Activated CD4-positive, alpha-beta T cell treated with anti-CD3 and anti-CD28 coated beads, Interleukin-2, Interleukin-4, amounts not matched to agents 100 ng/mL and 50 ng/mL, durations not matched to agents 16 hours and 8 hours (primary cell): ENCODE measurements around the gene PTPN2.
"Not testable (repeated sequence)": the region's sequence is repeated elsewhere in the genome, so short reads cannot be mapped to it uniquely, and the experiment has no call there.

Experiments used
- DNase-seq: peaks from one replicate; pipeline ENCODE4 v3.0.0-alpha.2; 2020; ENCODE audit warnings: low spot score

PTPN2 gene

GRCh38 chr18:12772111-12772510, 111.9 kb downstream of the PTPN2 start:
- DNase-seq: no peak

GRCh38 chr18:12770469-12771219, 113.4 kb downstream of the PTPN2 start:
- no peak for DNase-seq

GRCh38 chr18:12769644-12770440, 114.2 kb downstream of the PTPN2 start:
- DNase-seq: no peak

DNA sequence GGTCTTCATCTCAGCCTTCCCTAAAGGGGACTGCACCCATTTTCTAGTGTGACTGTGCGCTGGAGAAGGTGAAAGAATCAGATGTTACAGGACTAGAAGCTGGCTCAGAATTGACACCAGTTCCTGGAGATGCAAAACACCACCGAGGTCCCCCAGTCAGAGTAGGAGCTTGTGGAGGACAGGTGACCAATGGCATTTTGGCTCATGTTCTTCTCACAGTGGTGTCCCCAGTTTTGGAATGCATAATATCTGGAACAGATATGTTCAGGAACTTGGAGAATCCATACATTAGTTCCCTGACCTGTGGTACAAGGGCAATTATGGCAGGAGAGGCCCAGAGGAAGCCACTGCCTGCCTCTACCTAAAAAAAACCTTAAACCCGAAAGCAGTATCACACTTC, 114.9 kb downstream of the PTPN2 start:
- DNase-seq: no peak

DNA sequence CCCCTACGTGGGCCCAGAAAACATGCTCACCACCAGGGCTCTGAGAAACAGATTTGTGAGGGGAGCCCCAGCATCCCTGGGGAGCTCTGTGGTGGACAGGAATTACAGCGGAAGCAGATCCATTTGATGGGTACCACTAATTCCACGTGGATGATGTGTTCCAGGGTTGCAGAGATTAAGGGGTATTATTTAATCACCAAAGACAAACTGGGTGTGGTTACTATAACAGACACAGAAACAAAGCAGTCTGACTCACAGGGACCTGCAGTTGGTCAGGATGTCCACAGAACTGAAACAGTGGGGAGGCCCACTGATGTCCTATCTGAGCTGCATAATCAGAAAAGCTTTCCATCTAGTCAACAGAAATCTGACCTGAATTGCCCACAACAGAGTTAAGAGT, 115.4 kb downstream of the PTPN2 start:
- no peak for DNase-seq

GRCh38 chr18:12767580-12768155, 116.4 kb downstream of the PTPN2 start:
- DNase-seq: no peak

DNA sequence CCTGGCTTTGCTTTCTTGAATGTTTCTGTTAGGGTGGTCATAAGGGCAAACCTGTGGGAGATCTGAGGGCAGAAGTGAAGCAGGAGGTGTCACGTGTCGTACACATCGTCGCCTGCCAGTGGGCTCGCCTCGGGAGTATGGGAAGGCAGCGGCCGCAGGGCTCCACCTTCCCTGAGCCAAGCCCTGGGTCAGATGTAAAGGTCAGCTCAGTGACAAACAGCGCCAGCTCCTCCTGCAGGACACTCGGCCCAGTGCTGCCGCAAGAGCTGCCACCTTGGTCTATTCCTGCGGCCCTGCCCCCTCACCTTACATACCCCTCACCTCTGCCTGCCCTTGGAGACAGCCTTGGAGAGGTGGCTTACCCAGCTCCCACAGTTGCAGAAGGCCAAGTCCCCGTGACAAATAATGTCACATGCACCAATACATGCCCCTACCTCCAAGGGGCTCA, 117.0 kb downstream of the PTPN2 start:
- no peak for DNase-seq

- no peak for DNase-seq
Observed at GRCh38 chr18:12765586-12765985, 118.5 kb downstream of the PTPN2 start.

GRCh38 chr18:12765126-12765525, 118.9 kb downstream of the PTPN2 start:
- no peak for DNase-seq

- DNase-seq: not testable (repeated sequence)
Observed at GRCh38 chr18:12758566-12758965, 125.5 kb downstream of the PTPN2 start.

DNA sequence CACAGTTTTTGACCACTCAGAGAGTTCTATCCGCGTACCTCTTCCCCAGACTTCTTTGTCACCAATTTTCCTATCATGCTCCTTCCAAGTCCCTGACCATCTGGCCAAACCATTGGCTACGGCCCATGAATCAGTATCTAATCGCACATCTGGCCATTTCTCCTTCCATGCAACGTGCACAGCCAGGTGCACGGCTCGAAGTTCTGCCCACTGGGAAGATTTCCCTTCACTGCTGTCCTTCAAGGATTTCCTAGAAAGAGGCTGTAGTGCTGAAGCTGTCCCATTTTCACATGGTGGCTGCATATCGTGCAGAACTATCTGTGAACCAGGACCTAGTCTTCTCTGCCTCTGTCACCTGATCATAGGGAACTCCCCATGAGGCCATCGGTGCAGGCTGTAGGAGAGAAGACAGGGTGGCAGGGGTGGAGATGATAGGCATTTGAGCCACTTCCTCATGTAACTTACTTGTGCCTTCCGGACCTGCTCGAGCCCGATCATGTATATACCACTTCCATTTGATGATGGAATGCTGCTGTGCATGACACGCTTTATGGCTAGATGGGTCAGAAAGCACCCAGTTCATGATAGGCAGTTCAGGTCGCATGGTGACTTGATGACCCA, 127.3 kb downstream of the PTPN2 start:
- not testable (repeated sequence) for DNase-seq

GRCh38 chr18:12755606-12756005, 128.4 kb downstream of the PTPN2 start:
- DNase-seq: not testable (repeated sequence)

GRCh38 chr18:12754511-12754910, 129.5 kb downstream of the PTPN2 start:
- no peak for DNase-seq

- DNase-seq: no peak
Observed at GRCh38 chr18:12751891-12752290, 132.1 kb downstream of the PTPN2 start.

- no peak for DNase-seq
Observed at GRCh38 chr18:12751503-12751884, 132.5 kb downstream of the PTPN2 start.

GRCh38 chr18:12750715-12751502, 133.1 kb downstream of the PTPN2 start:
- no peak for DNase-seq

- DNase-seq: peak; percentile 25
Observed at GRCh38 chr18:12750076-12750714, 133.8 kb downstream of the PTPN2 start.

DNA sequence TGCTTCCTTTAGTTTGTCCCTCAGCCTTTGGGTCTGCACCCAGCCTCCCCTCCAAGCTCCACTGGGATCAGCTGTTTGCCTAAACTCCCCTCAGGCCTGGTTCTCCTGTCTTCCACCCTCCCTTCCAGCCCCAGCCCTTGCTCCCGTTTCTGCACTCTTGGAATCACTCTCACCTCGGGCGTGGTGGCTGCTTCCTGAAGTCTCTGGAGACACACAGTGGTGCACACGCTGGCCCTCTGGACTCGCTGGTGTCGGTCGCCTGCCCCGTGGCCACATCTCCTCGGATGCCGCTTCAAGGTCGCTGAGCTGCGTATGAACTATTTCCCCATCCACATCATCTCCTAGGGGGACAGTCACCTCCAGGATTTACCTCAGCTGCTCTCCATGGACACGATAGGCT, 134.9 kb downstream of the PTPN2 start:
- DNase-seq: no peak

- DNase-seq: no peak
Observed at GRCh38 chr18:12748671-12749070, 135.4 kb downstream of the PTPN2 start.

DNA sequence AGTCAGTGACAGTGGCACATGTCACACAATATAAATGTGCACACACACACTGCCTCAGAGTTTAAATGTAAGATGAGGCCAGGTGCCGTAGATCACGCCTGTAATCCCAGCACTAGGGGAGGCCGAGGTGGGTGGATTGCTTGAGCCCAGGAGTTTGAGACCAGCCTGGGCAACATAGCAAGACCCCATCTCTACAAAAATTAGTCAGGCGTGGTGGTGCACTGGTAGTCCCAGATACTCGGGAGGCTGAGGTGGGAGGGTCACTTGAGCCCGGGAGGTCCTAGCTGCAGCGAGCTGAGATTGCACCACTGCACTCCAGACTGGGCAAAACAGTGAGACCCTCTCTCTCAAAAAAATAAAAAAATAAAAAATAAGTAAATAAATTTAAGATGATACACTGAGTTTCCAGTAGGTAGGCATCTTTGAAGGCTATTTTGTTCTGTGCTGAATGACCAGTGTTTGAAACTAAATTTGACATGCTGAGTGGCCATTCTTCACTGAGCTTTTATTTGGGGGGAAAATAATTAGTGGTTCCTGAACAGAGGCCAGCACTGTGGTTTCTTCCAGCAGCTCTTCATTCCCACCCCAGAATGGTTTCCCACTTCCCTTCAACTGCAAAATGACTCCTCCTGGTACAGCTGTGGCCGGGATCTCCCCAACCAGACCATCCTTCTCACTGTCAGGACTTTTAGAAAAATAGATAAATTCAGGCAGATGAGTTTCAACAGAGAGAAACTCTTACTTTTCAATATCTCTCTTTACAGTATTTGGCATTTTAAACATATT, 136.3 kb downstream of the PTPN2 start:
- no peak for DNase-seq
